ENCODE results near the gene GPC3.
"Not testable (repeated sequence)": the region's sequence is repeated elsewhere in the genome, so short reads cannot be mapped to it uniquely, and the experiment has no call there.

Gene GPC3

DNA sequence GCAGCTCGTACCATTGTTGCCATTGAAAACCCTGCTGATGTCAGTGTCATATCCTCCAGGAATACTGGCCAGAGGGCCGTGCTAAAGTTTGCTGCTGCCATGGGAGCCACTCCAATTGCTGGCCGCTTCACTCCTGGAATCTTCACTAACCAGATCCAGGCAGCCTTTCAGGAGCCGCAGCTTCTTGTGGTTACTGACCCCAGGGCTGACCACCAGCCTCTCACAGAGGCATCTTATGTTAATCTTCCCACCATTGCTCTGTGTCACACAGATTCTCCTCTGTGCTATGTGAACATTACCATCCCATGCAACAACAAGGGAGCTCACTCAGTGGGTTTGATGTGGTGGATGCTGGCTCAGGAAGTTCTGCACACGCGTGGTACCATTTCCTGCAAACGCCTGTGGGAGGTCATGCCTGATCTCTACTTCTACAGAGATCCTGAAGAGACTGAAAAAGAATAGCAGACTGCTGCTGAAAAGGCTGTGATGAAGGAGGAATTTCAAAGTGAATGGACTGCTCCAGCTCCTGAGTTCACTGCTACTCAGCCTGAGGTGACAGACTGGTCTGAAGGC, 222.3 kb downstream of the GPC3 start:
- not testable (repeated sequence) for DNase-seq (ENCODE audit: low read depth)

DNA sequence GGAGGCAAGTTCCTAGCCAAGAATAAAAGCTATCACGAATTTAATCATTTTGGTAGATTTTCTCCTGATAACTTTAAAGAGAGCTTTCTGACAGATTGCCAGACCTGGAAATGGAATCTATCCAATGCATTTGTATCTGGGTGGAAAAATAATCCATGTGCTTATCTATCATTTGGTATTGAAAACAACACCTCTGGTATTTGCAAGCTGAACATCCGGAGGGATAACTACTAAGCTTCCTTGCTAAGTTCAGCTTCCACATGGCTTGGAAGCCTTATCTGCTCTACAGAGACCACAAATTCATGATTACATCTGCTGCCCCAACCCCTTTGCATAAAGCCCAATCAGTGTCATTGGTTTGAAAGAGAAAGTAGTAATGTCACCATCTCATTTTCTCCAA, 230.7 kb downstream of the GPC3 start:
- DNase-seq (ENCODE audit: low read depth), result no peak

DNA sequence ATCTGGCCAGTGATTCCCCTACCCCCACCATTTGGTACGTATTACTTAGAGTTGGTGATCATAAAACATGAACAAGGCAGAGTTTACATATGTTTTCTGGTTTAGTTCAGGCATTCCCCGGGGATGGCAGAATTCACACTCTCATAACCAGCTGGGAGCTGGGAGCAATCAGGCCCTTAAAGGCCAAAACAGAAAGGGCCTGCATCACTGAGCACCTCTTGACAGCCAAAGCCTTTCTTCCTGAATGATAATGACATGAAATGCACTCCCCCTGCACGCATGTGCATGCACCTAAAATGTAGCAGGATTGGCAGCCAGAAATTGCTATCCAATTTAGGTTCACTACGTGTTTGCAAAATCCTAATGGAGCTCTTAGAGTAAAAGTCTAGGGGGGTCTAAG, 235.4 kb downstream of the GPC3 start:
- DNase-seq (ENCODE audit: low read depth), result no peak

DNA sequence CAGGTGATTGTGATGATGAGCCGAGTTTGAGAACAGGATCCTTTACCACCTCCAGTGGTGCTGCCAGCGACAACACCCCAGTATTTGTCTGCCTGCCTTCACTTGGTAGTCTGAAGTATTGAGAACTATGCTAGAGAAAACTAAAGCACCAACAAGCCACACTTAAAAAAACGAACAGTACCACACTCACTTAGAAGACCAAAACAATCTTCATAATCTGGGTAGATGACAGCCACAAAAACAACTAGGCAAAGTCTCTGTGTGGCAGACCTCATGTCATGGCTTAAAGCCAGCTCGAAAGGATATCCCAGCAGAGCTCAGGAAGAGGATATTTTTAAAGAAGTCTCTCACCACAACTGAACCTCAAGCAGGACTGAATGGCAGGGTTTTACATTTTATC, 236.0 kb downstream of the GPC3 start:
- no peak for DNase-seq (ENCODE audit: low read depth)

DNA sequence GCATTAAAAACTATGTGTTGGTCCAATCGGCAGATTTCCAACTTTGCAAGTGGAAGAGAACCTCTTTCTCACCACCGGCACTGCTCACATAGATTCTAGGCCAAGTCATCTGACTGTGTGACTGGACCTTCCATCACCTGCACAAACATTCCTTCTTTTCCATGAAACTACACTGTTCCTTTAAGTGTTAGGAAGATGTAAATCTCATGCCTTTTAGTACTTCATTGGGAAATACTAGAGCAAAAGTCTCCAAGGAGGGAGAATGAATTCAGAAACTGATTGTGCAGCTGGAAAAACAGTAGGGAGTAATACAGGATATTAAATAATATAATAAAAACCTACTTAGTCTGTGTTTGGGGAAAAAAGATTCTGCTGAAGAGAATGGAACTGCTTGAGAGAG, 238.2 kb downstream of the GPC3 start:
- no peak for DNase-seq (ENCODE audit: low read depth)

DNA sequence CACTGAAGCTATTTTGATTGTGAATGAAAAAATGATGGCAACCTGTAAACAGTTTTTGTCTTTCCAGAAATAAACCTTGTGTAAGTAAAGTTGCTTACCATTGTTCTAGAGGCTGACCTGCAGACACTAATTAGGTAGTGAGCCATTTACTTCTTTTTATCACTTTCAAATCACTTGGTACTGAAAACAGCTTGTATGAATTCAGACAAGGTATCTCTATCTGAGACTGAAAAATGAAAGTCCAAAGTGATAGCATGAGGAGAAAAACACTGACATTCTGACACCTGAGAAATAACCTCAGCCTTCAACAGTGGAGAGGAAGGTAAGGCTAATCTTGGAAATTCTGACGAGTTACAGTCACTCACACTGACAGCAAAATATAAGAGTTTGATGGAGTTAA, 238.8 kb downstream of the GPC3 start:
- no peak for DNase-seq (ENCODE audit: low read depth)

DNA sequence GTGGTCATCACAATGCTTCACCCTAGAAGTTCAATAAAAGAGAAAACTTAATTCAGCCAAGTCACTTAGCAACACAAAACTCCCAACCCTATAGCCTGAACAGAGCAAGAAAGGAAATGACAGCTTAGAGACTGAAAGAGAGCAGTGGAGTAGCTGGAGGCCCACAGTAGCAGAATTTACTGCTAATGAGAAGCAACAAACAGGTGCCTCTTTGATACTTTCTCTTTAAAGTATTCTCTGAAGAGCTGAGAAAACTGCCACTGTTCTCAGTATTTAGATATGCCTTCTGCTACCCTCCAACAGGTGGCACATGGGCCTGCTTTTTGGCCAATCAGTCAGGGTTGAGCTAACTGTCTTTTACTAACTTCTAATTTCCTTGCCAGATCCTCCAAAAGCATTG, 240.0 kb downstream of the GPC3 start:
- DNase-seq (ENCODE audit: low read depth), result no peak

DNA sequence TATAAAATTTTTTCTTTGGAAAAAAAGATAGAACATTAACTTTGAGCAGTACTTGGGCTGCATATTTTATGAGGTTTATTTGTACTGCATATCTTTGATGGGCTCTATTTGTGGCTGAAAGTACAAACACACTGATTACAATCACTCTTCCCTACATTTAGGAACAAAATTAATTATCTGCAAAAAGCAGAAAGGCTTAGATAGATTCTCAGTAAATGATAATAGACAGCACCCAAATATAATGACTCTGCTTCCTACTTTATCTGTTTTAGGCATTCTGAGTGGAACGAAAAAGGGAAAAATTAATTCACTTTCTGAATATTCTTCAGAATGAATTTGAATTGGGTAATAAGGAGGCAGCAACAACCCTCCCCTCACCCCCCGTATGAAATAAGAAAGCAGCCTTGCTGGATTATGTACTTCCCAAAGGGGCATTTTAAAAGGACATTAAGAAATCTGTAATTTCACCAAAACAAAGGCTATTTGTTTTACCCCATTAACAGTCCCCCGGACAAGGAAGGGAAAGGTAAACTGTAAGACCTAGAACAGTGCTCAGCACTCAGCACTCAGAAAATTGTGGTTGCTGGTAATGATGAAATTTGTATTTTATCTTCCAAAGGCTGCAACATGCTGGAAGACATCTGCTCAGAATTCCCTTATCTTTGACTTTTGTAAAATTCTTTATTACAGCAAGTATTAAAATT, 242.6 kb downstream of the GPC3 start:
- DNase-seq (ENCODE audit: low read depth), result no peak

DNA sequence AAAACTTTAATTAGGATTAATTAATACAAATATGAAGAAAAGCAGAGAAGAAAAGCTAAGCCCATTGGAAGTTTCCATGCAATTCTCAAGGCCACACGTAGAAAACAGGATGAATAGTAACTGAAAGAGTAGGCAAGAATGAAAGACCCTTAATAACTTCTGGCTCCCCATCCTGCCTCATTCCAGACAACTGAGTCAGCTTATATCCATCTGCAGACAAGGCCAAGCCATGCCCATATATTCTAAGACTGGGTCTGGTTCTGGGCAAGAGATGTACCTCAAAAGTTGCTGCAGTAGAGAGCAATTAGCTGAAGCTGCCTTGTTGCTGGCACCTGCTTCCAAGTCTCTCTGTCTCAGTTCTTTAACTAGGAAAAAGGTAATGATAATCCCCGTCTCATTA, 244.1 kb downstream of the GPC3 start:
- DNase-seq (ENCODE audit: low read depth), result no peak

DNA sequence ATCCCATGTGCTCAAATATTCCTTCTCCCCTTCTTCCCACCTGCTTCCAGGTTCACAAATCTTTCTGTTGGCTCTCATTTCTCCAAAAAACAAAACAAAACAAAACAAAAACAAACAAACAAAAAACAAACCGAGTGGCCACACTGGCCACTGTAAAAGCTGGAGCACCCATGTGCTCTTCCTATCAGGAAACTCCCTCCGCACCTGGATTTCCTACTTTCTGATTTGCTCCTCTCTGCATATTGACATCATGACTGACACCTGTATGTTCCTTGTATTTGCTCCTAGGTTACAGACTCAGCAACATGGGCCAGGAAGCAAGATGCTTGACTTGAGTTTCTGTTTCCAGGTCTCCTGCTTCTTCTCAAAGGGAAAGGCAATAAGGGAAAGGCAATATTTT, 258.8 kb downstream of the GPC3 start:
- no peak for DNase-seq (ENCODE audit: low read depth)

DNA sequence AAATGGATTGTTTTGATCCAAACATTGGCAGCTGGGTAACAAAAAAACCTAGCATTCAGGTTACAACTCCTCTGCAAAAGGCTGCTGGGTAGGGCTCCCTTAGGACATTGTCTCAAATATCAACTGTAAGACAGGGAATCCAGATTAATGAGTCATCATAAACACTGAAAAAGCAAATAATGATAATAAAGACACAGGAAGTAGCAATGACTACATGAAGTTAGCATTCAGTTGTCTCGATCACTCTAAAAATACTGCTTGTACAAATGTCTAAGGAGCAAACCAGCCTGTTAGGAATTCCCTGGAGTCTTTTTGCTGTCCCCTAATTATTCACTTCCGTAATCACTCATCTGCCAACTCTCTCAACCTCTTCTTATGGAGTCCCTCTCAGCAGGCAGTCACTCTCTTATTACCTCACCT, 259.2 kb downstream of the GPC3 start:
- DNase-seq (ENCODE audit: low read depth), result no peak

DNA sequence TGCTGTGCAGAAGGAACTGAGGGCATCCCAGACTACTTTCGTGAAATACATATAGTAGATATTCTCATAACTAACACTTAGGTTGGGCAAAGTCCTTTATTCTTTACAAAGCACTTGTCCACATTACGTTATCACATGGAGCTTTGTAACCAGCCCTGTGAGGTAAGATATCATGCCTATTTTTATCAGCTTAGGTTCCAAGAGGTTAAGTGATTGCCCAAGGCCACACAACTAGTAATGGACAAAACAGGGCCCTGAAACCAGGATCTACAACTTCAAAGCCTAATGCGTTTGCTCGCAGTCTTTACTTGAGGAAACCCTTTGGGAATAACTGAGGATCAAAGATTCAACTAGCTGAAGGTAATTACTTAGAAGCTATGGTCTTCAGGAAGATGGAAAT, 261.5 kb downstream of the GPC3 start:
- DNase-seq (ENCODE audit: low read depth), result no peak

DNA sequence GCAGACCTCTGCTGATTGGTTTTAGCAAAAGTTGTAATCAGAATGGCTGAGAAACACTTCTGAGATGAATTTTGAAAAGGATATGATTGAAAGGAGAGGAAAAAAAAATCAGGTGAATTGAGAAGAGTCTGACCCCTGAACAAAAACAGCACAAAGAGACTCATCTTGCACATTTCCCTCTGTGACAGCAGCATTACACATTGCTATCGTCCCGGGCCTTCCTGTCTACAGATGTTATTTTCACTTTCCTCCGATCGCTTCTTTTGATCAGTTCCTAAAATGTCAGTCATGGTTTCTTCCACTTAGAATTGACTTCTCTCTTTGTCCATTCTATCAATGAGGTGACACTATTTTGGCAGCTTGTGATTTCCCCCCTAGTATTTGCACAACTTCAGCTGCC, 262.6 kb downstream of the GPC3 start:
- no peak for DNase-seq (ENCODE audit: low read depth)

DNA sequence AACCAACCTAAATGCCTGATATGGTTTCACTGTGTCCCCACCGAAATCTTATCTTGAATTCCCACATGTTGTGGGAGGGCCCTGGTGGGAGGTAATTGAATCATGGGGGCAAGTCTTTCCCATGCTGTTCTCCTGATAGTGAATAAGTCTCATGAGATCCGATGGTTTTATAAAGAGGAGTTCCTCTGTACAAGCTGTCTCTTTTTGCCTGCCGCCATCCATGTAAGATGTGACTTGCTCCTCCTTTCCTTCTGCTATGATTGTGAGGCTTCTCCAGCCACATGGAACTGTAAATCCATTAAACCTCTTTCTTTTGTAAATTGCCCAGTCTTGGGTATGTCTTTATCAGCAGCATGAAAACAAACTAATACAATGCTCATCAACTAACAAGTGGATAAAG, 265.1 kb downstream of the GPC3 start:
- not testable (repeated sequence) for DNase-seq (ENCODE audit: low read depth)

DNA sequence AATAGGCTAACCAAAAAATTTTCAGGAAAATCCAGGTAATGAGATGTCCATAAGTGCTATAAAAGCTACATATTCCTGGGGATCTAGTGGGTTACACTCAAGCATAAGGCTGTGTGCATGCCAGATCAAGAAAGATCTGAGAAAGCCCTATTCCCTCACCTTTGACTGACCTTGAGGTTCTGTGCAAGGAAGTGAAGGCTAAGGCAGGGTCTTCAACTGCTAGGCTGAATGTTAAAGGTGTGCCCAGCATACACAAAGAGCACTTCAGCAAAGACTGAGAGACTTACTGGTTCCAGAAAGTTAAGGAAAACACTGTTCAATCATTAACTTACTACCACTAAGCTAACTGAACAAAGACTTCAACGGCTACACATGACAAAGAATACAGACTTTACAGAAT, 269.7 kb downstream of the GPC3 start:
- DNase-seq (ENCODE audit: low read depth), result no peak

DNA sequence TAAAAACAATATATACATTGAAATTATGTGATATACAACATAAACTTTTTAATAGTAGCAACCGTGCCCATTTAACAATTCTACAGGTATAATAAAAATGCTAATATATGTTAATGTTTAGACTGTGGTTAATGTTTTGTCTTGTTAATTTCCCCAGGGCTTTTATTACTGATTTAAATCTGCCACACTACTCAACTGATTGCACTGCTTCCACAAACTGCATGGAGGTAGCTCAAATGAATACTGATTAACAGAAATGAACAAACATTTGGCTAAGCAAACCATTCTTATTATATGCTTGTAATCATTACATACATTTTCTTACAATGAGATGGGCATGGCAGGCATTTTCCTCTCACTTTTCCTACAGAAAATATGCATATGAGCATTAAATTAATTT, 275.9 kb downstream of the GPC3 start:
- no peak for DNase-seq (ENCODE audit: low read depth)

DNA sequence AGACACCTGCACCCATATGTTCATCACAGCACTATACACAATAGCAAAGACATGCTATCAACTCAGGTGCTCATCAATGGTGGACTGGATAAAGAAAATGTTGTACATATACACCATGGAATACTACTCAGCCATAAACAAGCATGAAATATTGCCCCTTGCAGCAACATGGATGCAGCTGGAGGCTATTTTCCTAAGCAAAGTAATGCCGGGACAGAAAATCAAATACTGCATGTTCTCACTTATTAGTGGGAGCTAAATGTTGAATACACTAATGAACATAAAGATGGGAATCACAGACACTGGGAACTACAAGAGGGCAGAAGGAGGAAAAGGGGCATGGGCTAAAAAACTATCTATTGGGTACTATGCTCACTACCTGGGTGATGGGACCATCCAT, 278.5 kb downstream of the GPC3 start:
- DNase-seq (ENCODE audit: low read depth), result no peak

DNA sequence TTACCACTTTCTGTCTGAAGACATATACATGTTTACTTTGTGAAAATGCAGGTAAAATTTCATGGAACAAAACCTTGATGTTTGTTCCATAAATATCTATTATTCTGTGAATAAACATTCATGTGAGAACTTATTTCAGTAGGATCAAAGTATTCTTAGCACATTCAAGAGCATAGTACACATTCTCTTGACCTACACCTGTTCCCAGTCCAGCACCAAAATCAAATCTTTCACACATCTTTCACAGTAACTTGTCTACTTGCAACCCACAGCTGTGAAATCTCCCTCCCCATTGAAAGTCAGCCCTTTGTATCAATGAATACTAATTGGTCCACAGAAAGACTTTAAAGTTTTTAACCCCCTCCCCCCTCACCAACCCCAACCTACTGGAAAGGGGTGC, 283.2 kb downstream of the GPC3 start:
- DNase-seq (ENCODE audit: low read depth), result no peak

DNA sequence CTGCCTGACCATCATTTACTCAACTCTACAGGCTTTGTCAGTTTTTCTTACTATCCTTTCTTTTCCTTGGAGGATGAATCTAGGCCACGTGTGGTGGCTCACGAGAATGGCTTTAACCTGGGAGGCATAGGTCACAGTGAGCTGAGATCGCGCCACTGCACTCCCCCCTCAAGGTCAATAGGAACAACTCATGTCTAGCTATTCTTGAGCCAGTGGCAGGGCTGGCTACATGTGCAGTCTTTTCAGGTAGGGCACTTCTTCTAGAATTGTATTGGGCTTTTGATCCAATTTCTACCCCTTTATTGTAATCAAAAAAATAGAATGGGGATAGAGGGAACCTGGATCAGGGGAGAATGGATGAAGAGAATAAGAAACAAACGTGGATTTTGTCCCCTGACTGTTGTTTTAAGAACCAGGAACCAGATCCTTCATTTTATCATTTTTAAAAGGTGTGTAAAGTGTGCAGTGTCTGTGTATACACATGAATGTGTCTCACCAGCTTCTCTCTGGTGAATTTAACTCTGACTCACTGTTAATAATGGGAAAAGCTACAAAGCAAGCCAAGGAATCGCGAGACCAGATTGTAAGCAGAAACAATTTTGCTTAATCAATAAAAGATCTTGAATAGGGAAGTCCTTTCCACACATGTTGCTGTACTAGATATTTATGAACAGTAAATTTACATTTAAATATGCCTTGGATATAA, 286.2 kb downstream of the GPC3 start:
- no peak for DNase-seq (ENCODE audit: low read depth)

DNA sequence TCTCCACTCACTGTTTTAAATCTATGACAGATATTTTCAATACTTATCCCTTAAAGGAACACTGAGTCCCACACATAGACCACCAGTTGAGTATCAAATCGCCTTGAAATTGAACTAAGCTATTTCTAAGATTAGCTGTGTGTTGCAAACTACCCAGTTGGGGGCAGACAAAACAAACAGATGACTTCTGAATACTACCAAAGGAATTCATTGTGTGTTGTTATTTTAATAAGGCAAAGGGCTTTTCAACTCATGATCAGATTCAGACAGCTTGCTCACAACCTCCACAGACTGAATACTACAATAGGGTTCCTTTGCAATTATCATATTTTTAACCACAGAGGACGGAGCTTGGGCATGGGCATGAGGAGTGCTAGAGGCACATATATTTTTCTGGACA, 287.1 kb downstream of the GPC3 start:
- DNase-seq (ENCODE audit: low read depth), result no peak

DNA sequence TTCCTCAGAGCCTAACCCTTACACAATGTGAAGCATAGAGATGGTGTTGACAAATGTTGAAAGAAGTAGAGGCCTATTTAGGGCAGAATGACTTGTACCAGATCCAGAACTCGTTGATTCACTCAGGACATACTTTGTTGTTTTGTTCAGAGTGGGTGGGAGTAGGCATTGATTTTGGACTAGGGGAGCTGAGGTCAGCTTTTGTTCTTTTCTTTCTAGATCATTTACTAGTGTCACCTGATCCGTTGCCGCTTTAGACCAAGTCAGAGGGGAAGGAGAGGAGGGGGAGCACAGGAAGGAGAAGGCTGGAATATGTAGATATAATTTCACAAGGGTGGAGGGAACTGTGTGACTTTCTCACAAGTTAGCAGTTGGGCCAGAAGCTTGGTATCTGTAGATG, 287.7 kb downstream of the GPC3 start:
- no peak for DNase-seq (ENCODE audit: low read depth)

DNA sequence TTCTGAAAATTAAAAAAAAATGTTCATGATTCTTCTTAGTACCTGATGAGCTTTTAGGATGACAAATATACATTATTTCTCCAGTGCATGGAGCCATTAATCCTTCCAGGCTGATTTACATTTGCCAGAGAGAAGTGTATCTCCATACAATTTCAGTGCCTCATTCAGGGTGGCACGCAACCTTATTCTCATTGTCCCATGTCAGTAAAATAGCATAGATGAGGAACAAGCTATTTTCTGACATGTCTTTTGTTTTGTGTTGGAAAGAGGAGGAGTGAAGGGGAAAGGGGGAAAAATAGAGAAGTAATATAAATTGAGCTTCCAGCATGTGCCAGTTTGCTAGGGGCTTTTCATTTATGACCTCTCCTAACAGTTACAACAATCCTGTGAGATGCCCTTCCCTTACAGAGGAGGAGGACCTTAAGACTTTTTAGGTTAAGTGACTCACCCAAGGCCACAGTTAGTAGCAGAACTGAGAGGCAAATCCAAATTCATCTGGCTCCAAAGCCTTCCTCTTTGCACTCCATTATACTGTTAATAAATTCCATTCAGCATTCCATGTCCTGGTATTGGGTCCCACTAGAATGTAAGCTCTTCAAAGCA, 295.3 kb downstream of the GPC3 start:
- no peak for DNase-seq (ENCODE audit: low read depth)

DNA sequence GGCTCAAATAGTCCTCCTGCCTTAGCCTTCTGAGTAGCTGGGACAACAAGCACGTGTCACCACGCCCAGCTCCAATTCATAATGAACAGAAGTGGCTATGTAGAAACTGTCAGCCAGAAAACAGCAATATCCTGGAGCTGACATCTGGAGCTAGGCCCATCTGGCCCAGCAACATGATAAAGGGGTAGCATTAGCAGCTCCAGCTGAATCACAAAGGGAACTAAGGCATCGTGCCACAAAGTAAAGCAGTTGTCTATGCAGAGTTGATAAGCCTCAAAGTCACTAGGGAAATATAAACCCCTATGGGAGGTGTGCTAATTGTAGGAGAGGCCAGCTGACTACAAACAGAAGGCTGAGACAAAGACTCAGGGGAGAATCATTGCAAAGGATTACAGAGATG, 299.6 kb downstream of the GPC3 start:
- no peak for DNase-seq (ENCODE audit: low read depth)
